Fibroblast of mammary gland (primary cell): ENCODE data around the gene PLEKHB2.
"Not testable (repeated sequence)": the region's sequence is repeated elsewhere in the genome, so short reads cannot be mapped to it uniquely, and the experiment has no call there.

Source experiments
- DNase-seq: peaks from one replicate; pipeline ENCODE4 v3.0.0-alpha.2; 2010; ENCODE audit warnings: low read depth
- H3K4me3 ChIP-seq: 2 replicates; pipeline ENCODE4 v1.5.1; 2011; ENCODE audit warnings: low read depth, mild to moderate bottlenecking, low read length, moderate library complexity; ENCODE audit not compliant: control insufficient read depth

PLEKHB2 gene

GRCh38 chr2:131193421-131193820, 88.3 kb downstream of the PLEKHB2 start:
- DNase-seq, H3K4me3 ChIP-seq: not testable (repeated sequence)

- not testable (repeated sequence) for DNase-seq, H3K4me3 ChIP-seq
Measured at GRCh38 chr2:131196186-131196585, 91.0 kb downstream of the PLEKHB2 start.
